Neuronal stem cell (in vitro differentiated cells): Measurements from ENCODE around the gene BCAP31.
A peak's percentile ranks its signal among the peaks of the same experiment; 100 is the strongest.
"Not testable (repeated sequence)": the region's sequence is repeated elsewhere in the genome, so short reads cannot be mapped to it uniquely, and the experiment has no call there.

ENCODE experiments used
- DNase-seq: peaks from one replicate; pipeline ENCODE4 v3.0.0-alpha.2; 2013; ENCODE audit warnings: low spot score
- H2AFZ ChIP-seq: one replicate; pipeline ENCODE4 v1.6.1; 2013; ENCODE audit warnings: mild to moderate bottlenecking, low read length, inconsistent platforms
- H2AK5ac ChIP-seq: 2 replicates; pipeline ENCODE4 v1.6.1; 2013; ENCODE audit warnings: low read depth, mild to moderate bottlenecking, inconsistent platforms, low read length, moderate library complexity, mixed read lengths
- H2BK120ac ChIP-seq: 2 replicates; pipeline ENCODE4 v1.6.1; 2013; ENCODE audit warnings: low read depth, mild to moderate bottlenecking, inconsistent platforms, low read length, moderate library complexity, mixed read lengths
- H2BK12ac ChIP-seq: one replicate; pipeline ENCODE4 v1.6.1; 2013; ENCODE audit warnings: low read length, inconsistent platforms
- H2BK15ac ChIP-seq: 2 replicates; pipeline ENCODE4 v1.6.1; 2013; ENCODE audit warnings: mild to moderate bottlenecking, low read length, inconsistent platforms, mixed read lengths
- H2BK5ac ChIP-seq: one replicate; pipeline ENCODE4 v1.6.1; 2013; ENCODE audit warnings: inconsistent platforms, mild to moderate bottlenecking, low read length, moderate library complexity
- H3K14ac ChIP-seq: one replicate; pipeline ENCODE4 v1.6.1; 2013; ENCODE audit warnings: low read length, inconsistent platforms
- H3K18ac ChIP-seq: 2 replicates; pipeline ENCODE4 v1.6.1; 2013; ENCODE audit warnings: low read length, inconsistent platforms
- H3K23ac ChIP-seq: 2 replicates; pipeline ENCODE4 v1.6.1; 2013; ENCODE audit warnings: low read depth, mild to moderate bottlenecking, mixed read lengths, low read length, inconsistent platforms; ENCODE audit not compliant: poor library complexity
- H3K27ac ChIP-seq: replicated peaks from 3 replicates; pipeline ENCODE4 v1.5.1; 2013; ENCODE audit warnings: low read length, inconsistent platforms
- H3K27me3 ChIP-seq, 3 experiments: 2 replicates each; pipeline ENCODE4 v1.6.1; 2013; ENCODE audit warnings: low read length in 3 of 3, mild to moderate bottlenecking in 2 of 3, inconsistent platforms in 1 of 3, low read depth in 1 of 3, mixed read lengths in 1 of 3, moderate library complexity in 1 of 3; ENCODE audit not compliant: control insufficient read depth in 3 of 3, insufficient read depth in 3 of 3
- H3K36me3 ChIP-seq, 2 donors: replicated peaks in 1 of 2; 2 replicates each; pipeline ENCODE4 v1.6.1; 2013; ENCODE audit warnings: low read length in 2 of 2; ENCODE audit not compliant: control insufficient read depth in 2 of 2, insufficient read depth in 2 of 2
- H3K4ac ChIP-seq: 2 replicates; pipeline ENCODE4 v1.6.1; 2013; ENCODE audit warnings: inconsistent platforms, mild to moderate bottlenecking, low read length, moderate library complexity
- H3K4me1 ChIP-seq, 2 donors: 1 replicate in 1 of 2; 2 replicates in 1 of 2; pipeline ENCODE4 v1.6.1; 2013; ENCODE audit warnings: low read length in 2 of 2, low read depth in 1 of 2; ENCODE audit not compliant: control insufficient read depth in 2 of 2, insufficient read depth in 1 of 2
- H3K4me2 ChIP-seq: one replicate; pipeline ENCODE4 v1.6.1; 2013; ENCODE audit warnings: mild to moderate bottlenecking, low read length, inconsistent platforms; ENCODE audit not compliant: insufficient read depth, poor library complexity, severe bottlenecking
- H3K4me3 ChIP-seq, 2 donors: 2 replicates each; pipeline ENCODE4 v1.5.1; 2013; ENCODE audit warnings: low read length in 2 of 2, mild to moderate bottlenecking in 2 of 2, inconsistent platforms in 1 of 2, moderate library complexity in 1 of 2
- H3K79me1 ChIP-seq: one replicate; pipeline ENCODE4 v1.6.1; 2013; ENCODE audit warnings: low read depth, mild to moderate bottlenecking, inconsistent platforms, low read length, moderate library complexity
- H3K9ac ChIP-seq: one replicate; pipeline ENCODE4 v1.6.1; 2013; ENCODE audit warnings: mild to moderate bottlenecking, low read depth, low read length, inconsistent platforms; ENCODE audit not compliant: poor library complexity
- H3K9me3 ChIP-seq, 2 donors: replicated peaks in 1 of 2; 2 replicates each; pipeline versions ENCODE3 to v1.6.1; 2013; ENCODE audit warnings: low read length in 2 of 2, mild to moderate bottlenecking in 2 of 2, inconsistent platforms in 1 of 2, low read depth in 1 of 2, mixed read lengths in 1 of 2, moderate library complexity in 1 of 2; ENCODE audit not compliant: control insufficient read depth in 2 of 2, insufficient read depth in 1 of 2
- H4K8ac ChIP-seq: one replicate; pipeline ENCODE4 v1.6.1; 2013; ENCODE audit warnings: low read depth, mild to moderate bottlenecking, inconsistent platforms, low read length, moderate library complexity
- H4K91ac ChIP-seq: one replicate; pipeline ENCODE4 v1.6.1; 2013; ENCODE audit warnings: low read length, low read depth, mild to moderate bottlenecking, inconsistent platforms; ENCODE audit not compliant: poor library complexity
- WGBS, 2 donors: extraction: QIAGEN DNeasy Blood & Tissue Kit; methylation state at CpG; one replicate each; pipeline ENCODE4 v1.1.7; 2013; ENCODE audit warnings: missing lambda C conversion rate in 2 of 2, mixed read lengths in 1 of 2; ENCODE audit not compliant: insufficient read length in 2 of 2, insufficient replicate concordance in 1 of 2; ENCODE audit errors: extremely low coverage in 2 of 2; 5-methylcytosine and 5-hydroxymethylcytosine counted together

Gene BCAP31

DNA sequence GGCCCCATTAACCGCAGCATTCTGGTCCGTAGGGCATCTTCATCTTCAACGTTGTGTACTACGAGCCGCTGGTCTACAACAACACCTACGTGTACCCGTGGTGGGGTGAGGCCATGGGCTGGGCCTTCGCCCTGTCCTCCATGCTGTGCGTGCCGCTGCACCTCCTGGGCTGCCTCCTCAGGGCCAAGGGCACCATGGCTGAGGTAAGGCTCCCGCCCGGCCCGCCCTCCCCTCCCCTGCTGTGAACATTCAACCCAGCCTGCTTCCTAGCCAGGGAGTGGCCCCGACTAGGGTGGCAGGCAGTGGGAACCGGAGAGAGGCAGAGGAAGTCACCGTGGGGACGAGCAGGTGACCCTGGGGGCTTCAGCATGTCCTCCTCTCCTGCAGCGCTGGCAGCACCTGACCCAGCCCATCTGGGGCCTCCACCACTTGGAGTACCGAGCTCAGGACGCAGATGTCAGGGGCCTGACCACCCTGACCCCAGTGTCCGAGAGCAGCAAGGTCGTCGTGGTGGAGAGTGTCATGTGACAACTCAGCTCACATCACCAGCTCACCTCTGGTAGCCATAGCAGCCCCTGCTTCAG, 29.4 kb downstream of the BCAP31 start:
- Histone ChIP-seq H2BK15ac (no peak overlapping the region), H3K23ac (no peak overlapping the region), H3K79me1 (peaks cover 9% of the 10 kb centered on the region), H3K4me2 (no peak overlapping the region), H3K4me1 (peaks cover 2 to 3% of the 10 kb centered on the region in 2 donors), H3K18ac (no peak overlapping the region), H2BK120ac (no peak overlapping the region), H2BK12ac (no peak overlapping the region), H3K9ac (no peak overlapping the region), H3K9me3 (no peaks in the 10 kb centered on the region), H4K8ac (no peak overlapping the region), H3K14ac (no peak overlapping the region), H2AFZ (no peak overlapping the region), H3K36me3 (peaks cover 10 to 64% of the 10 kb centered on the region in 2 donors), H3K27me3 (peaks cover 0 to 8% (median 0%) of the 10 kb centered on the region in 3 experiments), H2AK5ac (no peak overlapping the region), H3K4me3 (no peak overlapping the region), H3K4ac (no peak overlapping the region), H3K27ac (no peak overlapping the region), H2BK5ac (no peak overlapping the region), H4K91ac (no peak overlapping the region)
- no CpG with 5 or more reads among the region's 23 CpGs for whole genome bisulfite sequencing, 2 donors
- no peak for DNase-seq

DNA sequence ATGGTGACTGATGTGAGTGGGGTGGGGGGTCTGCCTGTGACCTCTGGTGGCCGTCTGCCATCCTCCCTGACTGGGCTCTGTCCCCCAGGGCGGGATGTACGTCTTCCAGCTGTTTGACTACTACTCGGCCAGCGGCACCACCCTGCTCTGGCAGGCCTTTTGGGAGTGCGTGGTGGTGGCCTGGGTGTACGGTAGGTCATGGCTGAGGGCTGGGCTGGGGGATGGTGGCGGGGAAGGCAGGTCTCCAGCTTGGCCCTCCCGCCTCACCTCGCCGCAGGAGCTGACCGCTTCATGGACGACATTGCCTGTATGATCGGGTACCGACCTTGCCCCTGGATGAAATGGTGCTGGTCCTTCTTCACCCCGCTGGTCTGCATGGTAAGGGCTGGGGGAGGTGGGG, 29.9 kb downstream of the BCAP31 start:
- H3K27ac ChIP-seq, H2AK5ac ChIP-seq, H2BK120ac ChIP-seq, H3K18ac ChIP-seq, H3K9ac ChIP-seq, H3K27me3 ChIP-seq, H2BK12ac ChIP-seq, H3K14ac ChIP-seq, H2AFZ ChIP-seq, H3K4me1 ChIP-seq, H3K4me2 ChIP-seq, DNase-seq, H3K9me3 ChIP-seq, H3K23ac ChIP-seq, H4K8ac ChIP-seq, H2BK5ac ChIP-seq, H3K4me3 ChIP-seq, H4K91ac ChIP-seq, H3K4ac ChIP-seq, H2BK15ac ChIP-seq: not testable (repeated sequence)
- WGBS, 2 donors, result no CpG with 5 or more reads among the region's 16 CpGs
- peaks cover 12% of the 10 kb centered on the region for H3K79me1 ChIP-seq
- peaks cover 11 to 65% of the 10 kb centered on the region in 2 donors for H3K36me3 ChIP-seq

DNA sequence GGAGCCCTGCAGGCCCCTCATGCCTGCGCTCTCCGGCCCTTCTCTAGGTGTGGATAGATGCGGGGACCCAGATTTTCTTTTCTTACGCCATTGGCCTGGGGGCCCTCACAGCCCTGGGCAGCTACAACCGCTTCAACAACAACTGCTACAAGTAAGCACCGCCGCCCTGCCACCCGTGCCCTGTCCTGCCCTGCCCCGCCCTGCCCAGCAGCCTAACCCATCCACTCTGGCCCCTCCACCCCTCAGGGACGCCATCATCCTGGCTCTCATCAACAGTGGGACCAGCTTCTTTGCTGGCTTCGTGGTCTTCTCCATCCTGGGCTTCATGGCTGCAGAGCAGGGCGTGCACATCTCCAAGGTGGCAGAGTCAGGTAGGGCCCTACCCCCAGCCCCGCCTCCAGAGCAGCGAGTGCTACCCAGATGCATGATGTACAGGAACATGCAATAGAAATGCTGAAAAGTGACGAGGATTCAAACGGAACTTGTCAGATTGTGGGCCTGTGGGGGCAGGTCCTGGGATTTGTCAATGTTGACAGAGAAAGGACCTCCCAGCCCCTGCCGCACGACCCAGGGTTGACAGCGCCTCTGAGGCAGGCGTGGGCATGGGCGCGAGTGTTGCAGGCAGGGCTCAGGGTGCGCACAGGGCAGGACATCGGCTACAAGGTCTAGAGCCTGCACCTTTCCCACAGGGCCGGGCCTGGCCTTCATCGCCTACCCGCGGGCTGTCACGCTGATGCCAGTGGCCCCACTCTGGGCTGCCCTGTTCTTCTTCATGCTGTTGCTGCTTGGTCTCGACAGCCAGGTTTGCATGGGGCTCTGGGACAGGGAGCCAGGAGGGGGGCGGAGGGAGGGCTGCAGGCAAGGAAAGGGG, 30.7 kb downstream of the BCAP31 start:
- Histone ChIP-seq H3K18ac (no peak overlapping the region), H3K4me2 (no peak overlapping the region), H4K8ac (no peak overlapping the region), H3K79me1 (peaks cover 12% of the 10 kb centered on the region), H2BK12ac (no peak overlapping the region), H3K9me3 (no peaks in the 10 kb centered on the region), H3K23ac (peak overlapping the region; percentile 43), H2BK5ac (no peak overlapping the region), H3K4ac (no peak overlapping the region), H3K4me1 (peaks cover 3 to 4% of the 10 kb centered on the region in 2 donors), H3K36me3 (peaks cover 11 to 64% of the 10 kb centered on the region in 2 donors), H2BK120ac (no peak overlapping the region), H3K27ac (no peak overlapping the region), H2AK5ac (no peak overlapping the region), H3K14ac (no peak overlapping the region), H2AFZ (no peak overlapping the region), H2BK15ac (no peak overlapping the region), H4K91ac (no peak overlapping the region), H3K9ac (no peak overlapping the region), H3K27me3 (peaks cover 0 to 8% (median 0%) of the 10 kb centered on the region in 3 experiments), H3K4me3 (no peak overlapping the region)
- no peak for DNase-seq
- no CpG with 5 or more reads among the region's 31 CpGs for WGBS, 2 donors

DNA sequence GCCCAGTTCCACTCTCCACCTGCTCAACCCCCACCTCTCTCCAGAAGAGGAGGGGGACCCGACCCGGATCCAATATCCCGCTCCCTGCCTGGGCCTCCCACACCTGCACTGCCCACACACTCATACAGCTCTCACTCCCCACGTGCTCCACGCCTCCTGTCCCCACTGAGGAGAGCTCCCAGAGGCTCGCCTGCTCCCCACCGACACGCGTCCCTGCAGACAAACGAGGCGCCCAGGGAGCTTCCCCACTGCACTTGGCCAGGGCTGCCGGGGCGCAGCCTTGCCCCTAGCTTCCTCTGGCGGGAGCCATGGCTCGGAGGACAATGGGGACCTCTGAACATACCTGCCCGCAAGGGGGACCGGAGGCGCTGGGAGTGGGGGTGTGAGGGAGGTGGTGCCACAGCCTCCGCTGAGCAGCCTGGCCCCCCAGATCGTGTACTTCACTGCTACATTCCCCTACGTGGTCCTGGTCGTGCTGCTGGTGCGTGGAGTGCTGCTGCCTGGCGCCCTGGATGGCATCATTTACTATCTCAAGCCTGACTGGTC, 31.5 kb downstream of the BCAP31 start:
- peaks cover 11 to 64% of the 10 kb centered on the region in 2 donors for H3K36me3 ChIP-seq
- WGBS, 2 donors, result no CpG with 5 or more reads among the region's 24 CpGs
- no peak overlapping the region for H2AFZ ChIP-seq
- no peak overlapping the region for H3K18ac ChIP-seq
- H3K27ac ChIP-seq, result no peak overlapping the region
- no peak overlapping the region for H3K23ac ChIP-seq
- H4K8ac ChIP-seq, result no peak overlapping the region
- H3K4me2 ChIP-seq, result peak overlapping the region; percentile 11
- no peak for DNase-seq
- H3K14ac ChIP-seq, result no peak overlapping the region
- no peak overlapping the region for H2BK12ac ChIP-seq
- H2BK120ac ChIP-seq, result no peak overlapping the region
- H4K91ac ChIP-seq, result no peak overlapping the region
- no peak overlapping the region for H2AK5ac ChIP-seq
- peaks cover 12% of the 10 kb centered on the region for H3K79me1 ChIP-seq
- H3K9me3 ChIP-seq, result no peaks in the 10 kb centered on the region
- H3K9ac ChIP-seq, result no peak overlapping the region
- H3K4me3 ChIP-seq, result no peak overlapping the region
- no peak overlapping the region for H2BK15ac ChIP-seq
- H3K27me3 ChIP-seq, result peaks cover 0 to 5% (median 0%) of the 10 kb centered on the region in 3 experiments
- H3K4ac ChIP-seq, result no peak overlapping the region
- no peak overlapping the region for H2BK5ac ChIP-seq
- H3K4me1 ChIP-seq, result peaks cover 3 to 4% of the 10 kb centered on the region in 2 donors
